Measurements from ENCODE around the gene FXYD2.

FXYD2 gene

DNA sequence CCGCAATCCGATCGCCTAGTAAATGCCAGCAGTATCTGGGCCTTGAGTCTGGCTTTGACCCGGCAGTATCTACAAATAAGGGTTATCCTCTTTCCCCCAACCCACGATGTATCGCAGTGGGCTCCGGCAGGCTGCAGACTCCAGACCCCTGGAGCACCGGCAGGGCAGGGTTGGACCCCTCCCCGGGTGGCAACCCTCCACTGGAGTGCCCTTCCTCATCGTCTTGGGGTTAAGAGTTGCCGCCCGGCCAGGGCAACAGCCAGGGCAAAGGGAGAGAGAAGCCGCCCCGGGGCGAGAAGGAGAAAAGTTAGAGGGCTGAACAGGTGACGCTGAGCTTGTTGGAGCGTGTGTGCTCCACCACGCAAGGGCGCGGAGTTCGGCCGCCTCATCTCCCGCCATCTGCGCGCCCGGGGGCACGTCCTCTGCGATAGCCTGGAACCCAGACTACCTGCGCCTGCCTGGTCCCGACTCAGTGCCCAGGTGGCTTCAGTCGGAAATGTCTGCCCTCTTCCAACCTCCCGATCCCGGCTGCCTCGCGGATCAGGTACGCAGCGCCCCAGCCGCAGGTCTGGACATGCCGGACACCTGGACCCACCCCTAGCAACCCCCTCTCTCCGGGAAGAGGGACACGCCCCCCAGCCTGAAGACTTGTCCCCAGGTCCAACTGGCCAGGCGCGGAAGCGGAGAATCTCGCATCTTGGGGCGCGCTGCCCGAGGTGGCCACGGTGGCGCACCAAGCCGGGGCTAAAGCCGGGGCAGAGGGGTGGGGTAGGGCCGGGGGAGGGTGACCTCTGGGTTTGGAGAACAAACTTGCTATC is 28.7 kb downstream of the FXYD2 start:
- no peak for DNase-seq

DNA sequence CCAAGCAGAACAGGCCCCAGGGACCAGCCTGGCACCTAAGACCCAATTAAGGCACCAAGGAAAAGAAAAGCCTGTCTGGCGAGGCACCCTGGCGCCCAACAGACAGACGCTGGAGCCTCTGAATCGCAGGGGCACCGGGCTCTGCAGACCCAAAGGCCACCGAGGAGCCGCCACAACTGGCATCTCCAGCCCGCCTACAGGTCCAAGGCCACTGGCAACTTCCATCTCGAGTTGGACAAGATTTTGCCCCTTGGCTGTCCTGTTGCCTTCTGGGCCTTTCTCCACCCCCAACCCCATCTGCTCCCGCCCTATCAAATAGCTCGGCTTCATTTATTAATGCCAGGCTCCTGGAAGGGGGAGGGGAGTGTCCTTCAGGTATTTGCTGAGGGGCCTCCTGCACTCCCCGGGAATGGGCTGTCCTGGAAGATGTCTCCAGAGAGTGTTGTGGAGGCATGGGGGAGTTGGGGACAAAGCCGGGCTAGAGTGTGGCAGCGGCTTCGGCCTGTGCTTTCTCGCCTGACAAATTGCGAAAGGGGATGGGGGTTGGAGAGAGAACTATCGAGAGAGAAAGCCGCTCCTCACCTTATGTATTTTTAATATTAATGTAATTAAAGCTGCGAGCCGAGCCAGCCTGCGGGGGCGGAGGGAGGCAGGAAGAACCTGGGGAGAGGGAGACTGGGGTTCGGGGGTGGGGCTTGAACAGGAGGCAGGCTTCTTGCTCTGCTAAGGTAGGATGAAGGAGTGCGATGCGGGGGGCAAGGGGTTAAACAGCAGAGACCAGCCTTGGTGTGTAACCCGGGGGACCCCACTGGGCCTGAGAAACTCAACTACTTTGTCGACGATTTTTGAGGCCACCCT is 29.5 kb downstream of the FXYD2 start:
- no peak for DNase-seq

GRCh38 chr11:117794135-117794534 is 30.4 kb downstream of the FXYD2 start:
- DNase-seq = no peak

- DNase-seq = no peak
Measured at GRCh38 chr11:117793583-117793982, 31.0 kb downstream of the FXYD2 start.

DNA sequence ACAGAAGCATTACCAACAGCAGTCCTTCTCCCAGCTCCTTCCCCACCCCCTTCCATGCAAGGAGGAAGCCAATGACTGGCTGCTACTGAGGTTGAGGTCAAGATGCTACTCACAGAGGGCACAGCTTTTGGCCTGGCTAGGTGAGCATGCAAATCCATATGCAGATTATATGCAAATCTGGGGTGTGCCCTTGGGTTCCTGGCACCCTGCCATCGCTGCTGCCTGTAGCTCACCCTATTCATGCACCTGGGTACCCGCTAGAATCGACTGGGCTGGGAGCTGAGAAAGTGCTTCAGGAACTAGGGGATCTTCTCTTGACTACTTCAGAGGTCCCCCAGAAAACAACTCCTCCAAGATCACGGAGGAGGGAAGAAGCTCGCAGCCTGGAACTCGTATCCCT is 31.6 kb downstream of the FXYD2 start:
- no peak for DNase-seq

GRCh38 chr11:117792241-117792640 is 32.3 kb downstream of the FXYD2 start:
- DNase-seq = no peak

DNA sequence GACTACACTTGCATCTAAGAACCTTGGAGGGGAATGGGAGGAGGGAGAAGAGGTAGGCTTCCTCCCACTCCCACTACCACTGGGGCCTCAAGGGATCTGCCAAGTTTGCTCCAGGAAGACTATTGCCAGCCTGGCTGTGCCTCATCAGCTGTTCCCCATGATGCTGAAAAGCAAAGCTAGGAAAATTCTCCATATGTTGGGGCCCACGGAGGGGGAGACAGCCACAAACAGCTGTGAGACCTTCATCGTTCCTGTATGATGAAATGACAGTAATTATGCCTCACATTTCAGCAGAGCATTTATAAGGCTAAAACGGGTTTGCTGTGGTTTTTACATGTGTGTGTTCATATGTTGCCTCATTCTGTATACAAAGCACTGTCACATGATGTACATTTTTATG is 34.3 kb downstream of the FXYD2 start:
- DNase-seq = no peak

- no peak for DNase-seq
Measured at GRCh38 chr11:117789241-117789640, 35.3 kb downstream of the FXYD2 start.

GRCh38 chr11:117786135-117786870 is 38.2 kb downstream of the FXYD2 start:
- DNase-seq = no peak

DNA sequence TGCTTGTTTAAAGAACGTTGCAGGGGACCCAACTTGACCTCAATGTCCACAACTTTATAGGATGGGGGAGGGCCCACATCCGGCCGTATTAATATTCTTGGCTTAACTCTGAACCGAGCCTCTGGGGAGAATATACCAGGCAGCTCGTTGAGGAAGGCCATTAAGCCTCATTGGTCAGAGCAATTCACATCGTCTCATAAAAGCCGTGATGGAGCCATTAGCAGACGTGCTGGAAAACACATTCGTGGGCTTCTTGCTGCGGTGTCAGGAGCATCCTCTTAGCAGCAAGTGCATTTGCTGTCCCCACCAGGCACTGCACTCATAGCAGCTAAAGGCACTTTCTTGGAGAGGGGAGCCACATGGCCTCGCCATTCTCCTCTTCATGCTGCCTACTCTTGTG is 42.4 kb downstream of the FXYD2 start:
- DNase-seq = no peak

DNA sequence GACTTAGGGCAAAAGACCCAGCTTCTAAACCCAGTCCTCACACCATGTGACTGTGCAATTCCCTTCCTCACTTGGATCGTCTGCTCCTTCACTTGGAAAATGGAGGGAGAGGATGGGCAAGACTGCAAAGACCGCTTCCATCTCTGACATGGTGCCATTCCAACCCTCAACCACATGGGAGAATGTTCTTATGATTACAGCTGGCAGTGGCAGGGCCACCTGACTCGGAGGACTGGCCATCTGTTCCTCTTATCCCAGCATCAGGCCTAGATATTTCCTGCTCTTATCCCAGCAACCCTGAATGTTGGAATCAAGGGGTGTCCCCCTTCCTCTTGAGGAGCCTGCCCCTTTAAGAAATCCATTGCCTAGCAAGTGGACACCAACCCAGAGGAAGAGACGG is 42.9 kb downstream of the FXYD2 start:
- no peak for DNase-seq

- no peak for DNase-seq
Measured at GRCh38 chr11:117780456-117780855, 44.1 kb downstream of the FXYD2 start.

GRCh38 chr11:117774553-117774952 is 50.0 kb downstream of the FXYD2 start:
- DNase-seq = no peak

- DNase-seq = no peak
Measured at GRCh38 chr11:117772360-117772759, 52.2 kb downstream of the FXYD2 start.

- DNase-seq = no peak
Measured at GRCh38 chr11:117771841-117772240, 52.7 kb downstream of the FXYD2 start.

DNA sequence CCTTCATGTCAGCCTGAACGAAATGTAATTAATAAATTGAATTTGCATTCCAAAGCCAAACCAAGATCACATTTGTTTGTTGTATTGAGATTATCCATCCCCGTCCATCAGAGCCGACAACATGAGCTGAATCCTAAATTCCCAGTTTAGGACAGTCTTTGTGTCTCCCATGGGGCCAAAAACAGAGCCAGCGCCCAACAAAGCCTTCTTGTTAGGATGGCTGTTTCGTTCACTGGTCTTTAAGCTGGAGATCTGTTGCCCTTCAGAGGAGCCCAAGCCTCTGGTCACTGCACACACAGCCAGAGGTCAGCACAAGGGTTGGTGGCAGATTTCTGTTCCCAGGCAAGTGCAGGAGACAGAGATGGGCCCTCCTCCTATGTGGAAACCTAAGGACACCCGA is 53.3 kb downstream of the FXYD2 start:
- DNase-seq = no peak

- no peak for DNase-seq
Measured at GRCh38 chr11:117770061-117770460, 54.5 kb downstream of the FXYD2 start.

Data from activated naive CD4-positive, alpha-beta T cell treated with anti-CD3 and anti-CD28 coated beads, Interleukin-2, amount 50 U/mL, for 16 hours (primary cell).